Endodermal cell (in vitro differentiated cells): ENCODE measurements around the gene MINPP1. TPM values are rescaled to one million over a fixed set of nuclear protein-coding genes. Genes with fewer than 3 reads are reported as not detected.
"Not testable (repeated sequence)": the region's sequence is repeated elsewhere in the genome, so short reads cannot be mapped to it uniquely, and the experiment has no call there.

Source experiments
- DNase-seq: peaks from one replicate; pipeline ENCODE4 v3.0.0-alpha.2; 2017
- H3K27ac ChIP-seq: 2 replicates; pipeline ENCODE4 v1.5.1; 2013; ENCODE audit warnings: mild to moderate bottlenecking, low read depth, low read length, moderate library complexity
- H3K27me3 ChIP-seq: 2 replicates; pipeline ENCODE4 v1.6.1; 2013; ENCODE audit warnings: mild to moderate bottlenecking, low read length, moderate library complexity; ENCODE audit not compliant: insufficient read depth, control insufficient read depth, poor library complexity, severe bottlenecking
- H3K36me3 ChIP-seq: 2 replicates; pipeline ENCODE4 v1.7.0; 2013; ENCODE audit warnings: mild to moderate bottlenecking, low read length, moderate library complexity; ENCODE audit not compliant: control insufficient read depth, insufficient read depth
- H3K4me1 ChIP-seq: one replicate; pipeline ENCODE4 v1.7.0; 2013; ENCODE audit warnings: low read length; ENCODE audit not compliant: control insufficient read depth, insufficient read depth
- H3K4me3 ChIP-seq: 2 replicates; pipeline ENCODE4 v1.5.1; 2013; ENCODE audit warnings: mild to moderate bottlenecking, low read length, moderate library complexity
- H3K9ac ChIP-seq: 2 replicates; pipeline ENCODE4 v1.6.1; 2013; ENCODE audit warnings: mild to moderate bottlenecking, low read length, moderate library complexity; ENCODE audit not compliant: poor library complexity, severe bottlenecking; ENCODE audit errors: extremely low read depth
- H3K9me3 ChIP-seq: 2 replicates; pipeline ENCODE4 v1.6.1; 2013; ENCODE audit warnings: mild to moderate bottlenecking, low read length, moderate library complexity; ENCODE audit not compliant: control insufficient read depth
- H3K27ac Mint-ChIP-seq: 2 replicates; pipeline ENCODE4 v1.8.0; 2020; ENCODE audit warnings: mixed read lengths
- H3K27me3 Mint-ChIP-seq: 2 replicates; pipeline ENCODE4 v1.8.0; 2021; ENCODE audit warnings: mild to moderate bottlenecking, mixed read lengths; ENCODE audit not compliant: insufficient read depth
- H3K36me3 Mint-ChIP-seq: 2 replicates; pipeline ENCODE4 v1.8.0; 2020; ENCODE audit warnings: low read depth, mixed read lengths
- H3K4me1 Mint-ChIP-seq: 2 replicates; pipeline ENCODE4 v1.8.0; 2020; ENCODE audit warnings: mixed read lengths
- H3K4me3 Mint-ChIP-seq: 2 replicates; pipeline ENCODE4 v1.8.0; 2020; ENCODE audit warnings: mild to moderate bottlenecking, moderate library complexity, mixed read lengths
- H3K9me3 Mint-ChIP-seq: 2 replicates; pipeline ENCODE4 v1.8.0; 2020; ENCODE audit warnings: mild to moderate bottlenecking, mixed read lengths
- WGBS, 2 experiments: methylation state at CpG; one replicate each; pipeline versions ENCODE4 v1.1.5 to v1.1.7; 2013; ENCODE audit warnings: missing lambda C conversion rate in 2 of 2, mixed read lengths in 1 of 2; ENCODE audit not compliant: insufficient coverage in 1 of 2, insufficient read length in 1 of 2; 5-methylcytosine and 5-hydroxymethylcytosine counted together
- total RNA-seq, 2 donors: library from RNA; stranded (reverse); fragmentation: NEBNext Ultra II Directional in 1 of 2; extraction: Animal tissue kit (Norgen Biotek cat#: 25700) in 1 of 2; gene quantifications; 2 replicates in 1 of 2; 3 replicates in 1 of 2; pipeline ENCODE4 v1.2.1, GENCODE V29; 2021

The MINPP1 gene
- total RNA-seq, 2 donors from 2014 or later, result 32.4 to 40.4 TPM

- not testable (repeated sequence) for H3K9ac ChIP-seq, H3K36me3 Mint-ChIP-seq, H3K4me3 ChIP-seq, H3K4me1 Mint-ChIP-seq, H3K36me3 ChIP-seq, H3K4me3 Mint-ChIP-seq, H3K4me1 ChIP-seq, H3K9me3 Mint-ChIP-seq, H3K9me3 ChIP-seq, H3K27ac Mint-ChIP-seq, H3K27me3 ChIP-seq, DNase-seq, H3K27ac ChIP-seq, H3K27me3 Mint-ChIP-seq
- no CpG with 5 or more reads among the region's 3 CpGs for WGBS, 2 experiments
Measured at GRCh38 chr10:87490285-87490684, 14.4 kb upstream of the MINPP1 start.

DNA sequence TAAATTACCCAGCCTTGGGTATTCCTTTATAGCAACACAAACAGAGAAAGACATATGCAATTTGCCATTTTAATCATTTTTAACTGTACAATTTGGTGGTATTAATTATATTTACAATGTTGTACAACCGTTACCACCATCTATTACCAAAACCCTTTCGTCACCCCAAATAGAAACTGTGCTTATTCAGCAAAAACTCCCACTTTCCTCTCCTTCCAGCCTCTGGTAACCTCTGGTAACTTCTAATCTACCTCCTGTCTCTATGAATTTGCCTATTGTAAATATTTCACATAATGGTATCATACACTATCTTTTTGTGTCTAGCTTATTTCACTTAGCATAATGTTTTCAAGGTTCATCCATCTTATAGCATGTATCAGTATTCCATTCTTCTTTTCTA, 12.2 kb upstream of the MINPP1 start:
- H3K36me3 ChIP-seq, H3K9ac ChIP-seq, H3K9me3 ChIP-seq, DNase-seq, H3K27me3 Mint-ChIP-seq, H3K36me3 Mint-ChIP-seq, H3K27ac Mint-ChIP-seq, H3K4me3 ChIP-seq, H3K9me3 Mint-ChIP-seq, H3K27ac ChIP-seq, H3K4me3 Mint-ChIP-seq, H3K27me3 ChIP-seq, H3K4me1 Mint-ChIP-seq, H3K4me1 ChIP-seq: not testable (repeated sequence)
- WGBS, 2 experiments, result 100% methylated on average over 2 of the region's 2 CpGs; no CpG with 5 or more reads in 1 of the 2 experiments

- no CpG with 5 or more reads among the region's 5 CpGs for WGBS, 2 experiments
- H3K4me1 Mint-ChIP-seq, H3K9ac ChIP-seq, H3K27me3 ChIP-seq, H3K27ac Mint-ChIP-seq, H3K36me3 Mint-ChIP-seq, H3K4me3 ChIP-seq, DNase-seq, H3K36me3 ChIP-seq, H3K9me3 ChIP-seq, H3K9me3 Mint-ChIP-seq, H3K4me1 ChIP-seq, H3K27me3 Mint-ChIP-seq, H3K4me3 Mint-ChIP-seq, H3K27ac ChIP-seq: not testable (repeated sequence)
Measured at GRCh38 chr10:87495446-87495845, 9.2 kb upstream of the MINPP1 start.

DNA sequence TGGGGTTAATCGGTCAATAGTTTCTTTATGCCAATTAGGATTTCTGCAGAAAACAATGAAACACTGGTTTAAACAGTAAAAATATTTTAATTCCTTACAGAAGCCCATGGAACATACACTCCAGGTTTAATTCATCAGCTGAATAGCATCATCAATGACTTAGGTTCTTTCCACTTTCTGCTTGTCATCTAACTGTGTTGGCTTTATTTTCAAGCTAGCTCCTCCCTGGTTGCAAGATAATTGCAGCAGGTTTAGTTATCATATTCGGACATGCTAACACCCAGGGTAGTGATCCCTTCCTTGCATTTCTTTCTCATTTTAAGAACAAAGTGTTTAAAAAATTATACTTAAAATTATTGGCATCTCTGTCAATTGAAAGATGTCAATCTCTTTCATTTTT, 7.3 kb upstream of the MINPP1 start:
- H3K9ac ChIP-seq, H3K27me3 ChIP-seq, H3K9me3 Mint-ChIP-seq, H3K36me3 Mint-ChIP-seq, H3K4me1 ChIP-seq, H3K36me3 ChIP-seq, H3K27ac Mint-ChIP-seq, DNase-seq, H3K4me3 Mint-ChIP-seq, H3K4me3 ChIP-seq, H3K27ac ChIP-seq, H3K4me1 Mint-ChIP-seq, H3K9me3 ChIP-seq: not testable (repeated sequence)
- WGBS, 2 experiments, result 100% methylated on average over 1 of the region's 2 CpGs; no CpG with 5 or more reads in 1 of the 2 experiments
- H3K27me3 Mint-ChIP-seq, result peaks cover 16% of the 10 kb centered on the region

- not testable (repeated sequence) for H3K27ac ChIP-seq, H3K9me3 Mint-ChIP-seq, H3K27me3 ChIP-seq, H3K4me1 Mint-ChIP-seq, H3K4me3 Mint-ChIP-seq, H3K4me3 ChIP-seq, H3K36me3 ChIP-seq, H3K9me3 ChIP-seq, DNase-seq, H3K4me1 ChIP-seq, H3K36me3 Mint-ChIP-seq, H3K9ac ChIP-seq
- H3K27me3 Mint-ChIP-seq, result peaks cover 16% of the 10 kb centered on the region
- WGBS, 2 experiments, result no CpG with 5 or more reads among the region's 4 CpGs
- H3K27ac Mint-ChIP-seq, result peak overlapping the region; percentile 28
Measured at GRCh38 chr10:87498106-87498789, 6.4 kb upstream of the MINPP1 start.
